GM18873 (cell line): ENCODE data around the gene LHFPL6.

Experiments used
- ATAC-seq: cut with Tn5 transposase; IDR thresholded peaks from one replicate; pipeline ENCODE4 v1.9.1; 2021; ENCODE audit warnings: mild to moderate bottlenecking, moderate library complexity, moderate number of reproducible peaks; ENCODE audit not compliant: unreplicated experiment, low FRiP score

Gene LHFPL6

DNA sequence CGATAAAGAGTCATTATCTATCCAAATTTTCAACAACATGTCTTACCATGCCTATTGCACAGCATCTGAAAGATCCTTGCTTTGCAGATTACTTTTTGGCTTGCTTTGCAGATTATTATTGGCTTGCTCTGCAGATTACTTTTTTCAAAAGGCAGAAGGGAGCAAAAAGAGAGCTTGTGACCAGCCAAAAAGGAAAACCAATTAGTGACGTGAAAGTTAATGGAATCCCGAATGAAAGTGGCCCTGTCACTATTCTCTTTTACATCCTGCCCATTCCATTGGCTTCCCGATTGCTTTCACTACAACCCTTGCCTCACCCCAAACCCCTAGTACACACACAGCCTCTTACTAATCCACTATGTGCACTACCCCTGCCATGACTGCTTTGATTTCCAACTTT is 81.3 kb downstream of the LHFPL6 start:
- ATAC-seq: no peak

DNA sequence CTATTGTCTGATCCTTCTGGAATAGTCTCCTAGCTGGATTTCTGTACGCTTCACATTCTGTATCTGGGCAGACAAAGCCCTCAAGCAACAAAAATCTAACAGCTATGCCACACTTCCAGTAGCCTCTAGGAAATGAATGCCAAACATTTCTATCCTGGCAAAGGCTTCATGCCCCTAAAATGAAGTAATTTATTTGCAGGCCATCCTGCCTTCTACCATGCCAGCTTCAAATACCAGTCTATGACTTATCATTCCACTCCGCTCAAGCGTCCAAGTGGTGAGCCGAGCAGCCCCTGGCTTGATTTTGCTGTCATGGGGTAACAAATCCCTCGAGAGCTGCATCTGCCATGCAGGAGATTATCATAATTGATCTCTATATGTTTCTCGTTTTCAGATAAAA is 86.9 kb downstream of the LHFPL6 start:
- ATAC-seq: no peak

DNA sequence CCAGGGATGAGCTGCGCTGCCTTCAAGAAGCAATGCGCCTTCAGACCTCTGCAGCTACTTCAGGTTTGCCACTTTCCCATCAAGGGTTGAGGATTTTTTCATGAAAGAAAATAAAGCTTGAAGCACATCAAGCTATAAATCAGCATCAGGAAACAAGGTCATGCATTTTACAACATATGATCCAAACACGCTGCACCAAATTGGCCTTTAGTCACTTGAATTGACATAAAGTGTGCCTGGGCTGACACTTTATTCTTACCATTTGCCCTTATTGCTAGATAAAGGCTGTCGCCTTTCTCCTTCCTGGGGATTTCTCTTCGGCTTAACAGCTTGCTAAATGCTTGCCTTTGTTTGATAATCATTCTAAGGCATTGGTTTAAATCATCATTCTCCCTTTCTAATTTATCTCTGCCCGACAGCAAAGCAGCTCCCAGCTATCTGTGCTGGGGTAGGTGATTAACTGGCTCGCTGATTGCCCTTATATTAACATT is 87.7 kb downstream of the LHFPL6 start:
- no peak for ATAC-seq

DNA sequence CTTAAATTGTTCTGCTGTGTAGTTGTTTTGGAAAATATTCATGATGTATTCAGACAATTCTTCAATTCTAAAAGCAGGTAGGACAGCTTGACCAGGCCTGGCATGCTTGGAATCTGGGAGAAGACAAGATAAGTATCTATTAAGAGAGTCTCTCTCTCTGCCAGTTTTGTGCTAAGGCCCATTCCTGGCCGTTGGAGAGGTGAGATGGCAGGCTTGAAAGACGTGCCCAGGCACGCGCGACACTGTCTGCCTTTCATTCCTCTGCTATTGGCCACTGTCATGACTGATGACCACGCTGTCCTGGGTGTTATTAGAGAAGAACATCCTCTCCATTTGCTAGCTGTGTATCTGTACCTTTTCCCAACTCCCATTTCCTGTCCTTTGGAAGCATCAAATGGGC is 90.3 kb downstream of the LHFPL6 start:
- no peak for ATAC-seq

DNA sequence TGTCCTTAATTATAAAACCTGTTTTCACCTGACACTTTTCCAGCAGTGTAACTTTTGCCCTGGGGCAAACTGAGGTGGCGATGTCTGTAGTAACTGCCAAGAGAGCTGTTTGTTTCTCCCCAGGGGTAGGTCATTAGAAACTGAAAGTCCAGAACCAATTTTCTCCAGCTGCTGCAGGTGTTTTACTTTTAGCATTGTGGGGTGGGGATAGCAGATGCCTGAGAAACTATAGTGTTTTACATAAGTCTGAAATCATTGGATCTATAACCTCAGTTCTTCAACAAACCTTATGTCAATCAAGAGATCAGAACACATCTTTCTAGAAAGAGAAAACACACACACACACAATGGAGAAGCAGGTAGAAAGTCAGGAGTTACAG is 92.7 kb downstream of the LHFPL6 start:
- ATAC-seq: no peak

DNA sequence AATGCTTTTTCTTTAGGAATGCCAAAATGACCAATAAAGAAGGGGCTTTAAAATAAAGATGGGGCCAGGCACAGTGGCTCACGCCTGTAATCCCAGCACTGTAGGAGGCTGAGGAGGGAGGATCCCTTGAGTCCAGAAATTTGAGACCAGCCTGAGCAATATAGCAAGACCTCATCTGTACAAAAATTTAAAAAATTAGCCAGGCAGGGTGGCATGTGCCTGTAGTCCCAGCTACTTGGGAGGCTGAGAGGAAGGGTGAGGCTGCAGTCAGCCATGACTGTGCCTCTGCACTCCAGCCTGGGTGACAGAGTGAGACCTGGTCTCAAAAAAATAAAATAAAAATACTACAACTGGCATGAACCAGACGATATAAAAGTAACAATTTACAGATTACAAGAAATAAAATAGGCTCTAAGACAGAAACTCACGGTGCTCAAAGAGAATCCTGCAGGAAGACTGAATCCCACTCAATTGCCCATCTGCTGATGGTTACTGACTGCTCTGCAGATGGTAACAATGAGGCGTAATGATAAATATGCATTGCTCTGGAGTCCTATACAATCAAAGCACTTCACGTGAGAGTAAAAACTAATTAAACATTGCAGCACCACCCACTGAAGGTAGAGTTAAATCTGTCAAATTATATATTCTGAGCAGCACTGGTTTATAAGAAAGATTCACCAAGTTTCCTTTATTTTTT is 93.2 kb downstream of the LHFPL6 start:
- ATAC-seq: no peak

DNA sequence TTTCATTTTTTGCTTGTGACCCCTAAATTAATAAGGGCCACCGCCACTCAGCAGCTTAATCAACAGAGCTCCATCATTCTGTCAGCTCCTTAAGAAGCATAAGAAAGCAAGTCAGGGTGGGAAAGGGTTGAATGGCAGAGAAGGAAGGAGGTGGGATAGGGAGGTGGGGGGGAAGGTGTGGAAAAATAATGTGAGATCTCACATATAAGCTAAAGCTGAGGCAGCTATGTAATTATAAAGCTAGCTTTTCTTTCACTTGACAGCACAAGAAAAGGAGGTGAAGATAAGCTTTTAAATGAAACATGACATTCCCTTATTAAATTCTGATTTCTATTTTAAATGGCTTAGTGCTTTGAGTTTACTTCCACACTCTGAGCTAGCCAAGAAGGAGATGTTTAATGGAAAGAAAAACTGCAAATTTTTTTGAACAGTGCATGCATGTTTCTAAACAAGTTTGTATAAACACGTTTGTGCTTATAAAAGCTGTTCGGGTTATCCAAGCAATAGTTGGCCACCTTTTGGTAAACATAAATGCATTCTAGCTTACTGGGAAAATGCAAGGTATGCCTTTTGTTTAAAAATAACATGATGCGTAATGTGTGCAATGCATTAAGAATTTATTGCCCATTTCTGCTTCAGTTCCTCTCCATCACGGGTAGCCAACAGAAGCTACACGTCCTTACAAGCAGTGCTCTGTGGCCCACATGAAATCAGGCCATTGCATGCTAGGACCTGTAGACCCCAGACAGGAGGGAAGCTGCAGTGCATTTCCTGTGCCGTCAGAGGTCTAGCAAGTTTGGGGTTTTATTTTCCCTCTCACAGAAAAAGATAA is 96.2 kb downstream of the LHFPL6 start:
- no peak for ATAC-seq

DNA sequence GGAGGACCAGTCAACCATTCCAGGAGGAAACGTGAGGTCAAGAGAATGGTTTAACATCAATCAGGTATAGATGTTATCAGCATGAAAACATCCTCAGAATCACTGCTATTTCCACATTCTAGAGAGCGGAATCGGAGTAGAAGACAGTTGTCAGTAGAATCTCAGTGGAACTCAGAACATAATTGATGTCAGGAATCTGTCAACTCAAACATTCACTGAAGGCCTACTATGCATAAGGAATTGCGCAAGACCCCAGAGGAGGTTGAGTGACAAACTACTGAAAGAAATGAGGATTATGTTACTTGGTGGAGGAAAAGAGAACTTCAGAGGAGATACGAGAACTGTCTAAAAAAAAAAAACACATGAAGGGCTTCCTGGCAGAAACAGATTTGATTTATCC is 97.8 kb downstream of the LHFPL6 start:
- no peak for ATAC-seq

DNA sequence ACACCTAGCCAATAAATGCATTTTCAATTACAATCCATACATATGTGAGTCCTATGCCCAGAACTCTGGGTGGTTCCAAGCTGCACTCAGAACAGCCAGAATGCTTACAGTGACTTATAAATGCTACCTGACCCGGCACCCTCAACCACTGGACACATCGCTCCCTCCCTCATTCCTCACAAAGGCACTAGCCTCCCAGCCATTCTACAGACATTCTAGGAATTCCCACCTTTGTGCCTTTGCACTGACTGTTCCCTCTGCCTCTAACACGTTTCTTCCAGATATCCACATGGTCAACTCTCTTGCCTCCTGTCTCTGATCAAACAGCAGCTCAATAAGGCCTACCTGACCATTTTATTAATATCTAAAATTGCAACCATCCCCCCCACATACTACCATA is 99.9 kb downstream of the LHFPL6 start:
- ATAC-seq: no peak

DNA sequence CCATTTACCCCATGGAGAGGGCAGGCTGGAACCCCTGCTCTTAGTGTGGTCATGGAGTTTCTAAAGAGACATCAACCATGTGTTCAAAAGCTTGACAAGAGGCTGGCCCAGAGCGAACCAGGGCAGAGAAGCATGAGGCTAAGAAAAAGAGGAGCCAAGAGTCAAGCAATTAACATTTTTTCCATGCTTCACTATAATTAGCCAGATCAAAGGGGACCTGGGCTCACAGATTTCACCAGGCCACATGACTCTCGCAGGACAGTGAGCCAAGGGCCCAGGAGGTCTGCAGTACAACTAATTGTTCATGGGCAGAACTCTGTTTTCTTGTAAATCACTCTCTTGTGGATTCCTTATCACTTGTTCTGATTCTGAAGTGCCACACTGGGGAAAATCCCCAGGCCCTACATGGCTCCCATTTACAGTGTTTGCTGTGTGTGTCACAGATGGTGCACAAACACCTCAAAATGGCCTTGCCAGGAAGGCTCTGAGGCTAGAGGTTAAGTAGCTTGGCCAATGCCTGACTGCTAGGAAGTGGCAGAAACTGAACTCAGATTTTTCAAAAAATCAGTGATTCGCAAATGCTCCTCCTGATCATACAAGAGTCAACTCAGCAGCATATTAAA is 101.2 kb downstream of the LHFPL6 start:
- ATAC-seq: no peak

DNA sequence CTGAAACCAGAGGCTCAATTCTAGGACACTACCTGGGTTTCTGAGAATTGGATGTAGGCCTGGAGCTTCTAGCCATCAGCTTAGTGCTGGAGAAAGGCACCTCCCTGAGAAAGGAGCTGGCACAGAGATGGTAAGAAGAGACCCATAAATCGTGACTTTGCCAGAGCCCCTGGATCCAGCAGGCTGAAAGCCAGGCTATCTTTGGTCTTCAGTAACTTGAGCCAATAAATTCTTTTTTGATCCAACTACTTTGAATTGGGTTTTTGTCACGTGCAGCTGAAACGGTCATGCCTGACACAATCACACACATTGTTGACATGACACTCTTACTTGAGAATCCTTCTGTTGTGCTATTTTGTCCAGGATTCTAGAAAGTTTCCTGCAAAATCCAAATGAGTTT is 103.4 kb downstream of the LHFPL6 start:
- no peak for ATAC-seq

DNA sequence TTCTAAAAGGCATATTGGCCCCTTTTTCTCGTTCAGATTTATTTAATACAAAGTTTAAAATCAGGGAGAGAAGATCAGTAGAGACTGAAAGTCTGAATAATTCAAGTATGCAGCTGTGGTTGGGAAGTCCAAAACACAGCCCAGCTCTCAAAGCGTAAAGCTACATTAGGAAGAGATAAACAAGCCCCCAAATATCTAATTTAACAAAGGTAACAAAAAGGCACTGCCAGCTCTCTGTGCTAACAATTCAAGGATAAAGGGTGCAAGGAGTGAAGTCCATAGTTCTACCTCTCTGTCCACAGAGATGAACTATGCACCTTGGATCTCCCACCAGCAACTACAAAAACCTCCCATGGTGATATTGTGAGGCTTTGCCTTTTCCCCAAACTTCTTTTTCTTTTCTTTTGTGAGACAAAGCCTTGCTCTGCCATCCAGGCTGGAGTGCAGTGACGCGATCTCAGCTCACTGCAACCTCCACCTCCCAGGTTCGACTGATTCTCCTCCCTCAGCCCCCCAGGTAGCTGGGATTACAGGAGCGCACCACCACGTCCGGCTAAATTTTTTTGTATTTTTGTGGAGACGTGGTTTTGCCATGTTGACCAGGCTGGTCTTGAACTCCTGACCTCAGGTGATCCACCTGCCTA is 104.4 kb downstream of the LHFPL6 start:
- ATAC-seq: no peak

DNA sequence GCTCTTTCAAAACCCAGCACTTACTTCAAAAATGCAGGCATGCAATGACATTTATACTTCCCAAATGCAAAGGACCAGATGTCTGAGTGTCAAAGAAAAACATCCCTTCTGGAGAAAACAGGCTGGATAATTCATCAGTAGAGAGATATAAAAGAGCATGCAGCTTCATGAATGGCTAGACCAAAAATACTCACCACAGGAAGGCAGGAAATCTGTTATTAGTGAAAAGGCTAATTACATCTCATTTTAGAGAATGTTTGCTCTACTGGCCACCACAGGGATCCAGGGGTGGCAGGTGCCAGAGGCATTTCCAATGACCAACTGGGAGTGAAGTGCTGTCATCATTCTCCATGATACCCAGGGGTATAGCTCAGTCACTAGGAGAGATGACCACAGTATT is 106.5 kb downstream of the LHFPL6 start:
- ATAC-seq: no peak

DNA sequence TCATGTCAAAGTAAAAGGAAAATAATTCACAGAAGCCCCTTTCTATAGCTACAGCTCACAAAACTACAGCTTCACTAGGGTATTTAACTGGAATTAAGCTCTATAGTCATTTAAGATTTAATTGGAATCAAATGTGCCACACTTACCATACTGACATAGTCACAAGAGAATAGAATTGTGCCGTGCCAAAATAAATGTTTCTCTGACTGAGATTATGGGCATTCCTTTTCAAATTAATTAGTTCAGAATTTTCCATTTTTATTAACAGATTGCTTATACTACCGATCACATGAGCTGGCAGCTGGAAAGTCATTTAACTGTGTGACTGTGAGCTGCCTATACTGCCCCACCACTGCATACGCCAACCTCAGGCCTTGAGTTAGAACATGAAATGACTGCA is 108.4 kb downstream of the LHFPL6 start:
- no peak for ATAC-seq

DNA sequence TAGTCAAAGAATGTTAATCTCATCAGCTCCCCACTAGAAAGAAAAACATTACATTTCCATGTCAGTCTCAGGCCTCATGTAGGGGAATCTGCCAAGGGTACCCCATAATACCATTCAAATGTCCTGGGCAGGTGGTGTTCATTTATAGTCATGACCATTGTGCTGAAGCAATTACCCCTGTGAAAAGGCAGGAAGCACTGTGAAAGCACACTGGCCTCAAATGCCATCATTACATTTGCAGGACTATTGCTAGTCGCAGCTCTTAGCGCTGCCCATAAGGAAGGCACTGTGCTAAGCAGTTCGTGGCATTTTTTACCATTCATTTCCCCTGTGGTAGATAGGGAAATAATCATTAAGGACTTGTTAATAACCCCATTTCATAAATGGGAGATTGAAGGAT is 109.0 kb downstream of the LHFPL6 start:
- no peak for ATAC-seq

DNA sequence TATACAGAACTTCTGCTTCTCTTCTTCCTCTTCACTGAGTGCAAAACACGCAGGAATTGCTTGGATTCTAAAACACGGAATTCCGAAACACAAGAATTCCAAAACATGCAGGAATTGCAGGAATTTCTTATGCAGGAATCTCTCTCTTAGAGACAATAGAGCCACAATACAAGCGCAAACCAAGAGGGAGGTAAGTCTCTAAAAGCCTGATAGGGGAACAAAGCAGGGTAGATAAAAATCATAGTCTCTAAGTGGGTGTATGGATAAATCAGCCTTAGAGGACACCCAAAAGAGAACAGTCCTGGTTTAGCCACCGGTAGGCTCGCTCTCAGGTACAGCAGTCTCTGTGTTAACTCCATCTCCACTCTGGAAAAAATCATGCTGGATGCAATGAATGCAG is 112.9 kb downstream of the LHFPL6 start:
- no peak for ATAC-seq

DNA sequence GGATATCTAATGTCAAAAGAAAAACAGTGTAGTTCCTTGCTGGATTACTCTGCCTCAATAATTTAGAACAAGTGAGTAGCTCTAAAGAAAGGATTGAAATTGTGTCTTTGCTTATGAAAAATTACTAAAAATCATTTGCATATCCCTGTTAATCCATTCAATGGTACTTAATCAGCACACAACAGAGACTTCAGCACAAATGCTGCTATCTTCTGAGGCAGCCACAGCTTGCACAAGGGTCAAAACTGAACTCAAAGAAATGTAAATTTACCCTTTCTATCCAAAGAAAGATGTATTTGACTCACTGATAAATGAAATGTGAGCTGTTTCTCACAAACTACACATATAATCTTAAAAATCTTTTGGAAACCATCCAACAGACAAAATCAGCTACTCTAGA is 116.2 kb downstream of the LHFPL6 start:
- ATAC-seq: no peak

DNA sequence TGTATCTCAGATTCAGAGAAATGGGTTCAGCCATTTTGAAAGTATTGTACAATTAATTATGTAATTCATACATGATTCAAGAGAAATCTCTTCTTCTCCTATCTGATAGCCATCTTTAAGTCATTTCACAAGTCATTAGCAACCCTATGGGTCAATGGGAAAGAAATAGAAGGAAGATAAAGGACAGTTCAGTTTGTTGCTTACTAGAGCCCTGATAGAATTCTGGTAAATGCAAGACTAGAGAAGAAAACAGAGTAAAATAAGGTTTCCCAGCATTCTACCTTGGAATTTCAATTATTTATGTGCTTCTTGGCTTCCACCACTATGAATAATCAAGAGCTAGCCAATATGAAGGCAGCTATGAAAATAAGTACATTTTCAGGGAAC is 117.7 kb downstream of the LHFPL6 start:
- no peak for ATAC-seq

DNA sequence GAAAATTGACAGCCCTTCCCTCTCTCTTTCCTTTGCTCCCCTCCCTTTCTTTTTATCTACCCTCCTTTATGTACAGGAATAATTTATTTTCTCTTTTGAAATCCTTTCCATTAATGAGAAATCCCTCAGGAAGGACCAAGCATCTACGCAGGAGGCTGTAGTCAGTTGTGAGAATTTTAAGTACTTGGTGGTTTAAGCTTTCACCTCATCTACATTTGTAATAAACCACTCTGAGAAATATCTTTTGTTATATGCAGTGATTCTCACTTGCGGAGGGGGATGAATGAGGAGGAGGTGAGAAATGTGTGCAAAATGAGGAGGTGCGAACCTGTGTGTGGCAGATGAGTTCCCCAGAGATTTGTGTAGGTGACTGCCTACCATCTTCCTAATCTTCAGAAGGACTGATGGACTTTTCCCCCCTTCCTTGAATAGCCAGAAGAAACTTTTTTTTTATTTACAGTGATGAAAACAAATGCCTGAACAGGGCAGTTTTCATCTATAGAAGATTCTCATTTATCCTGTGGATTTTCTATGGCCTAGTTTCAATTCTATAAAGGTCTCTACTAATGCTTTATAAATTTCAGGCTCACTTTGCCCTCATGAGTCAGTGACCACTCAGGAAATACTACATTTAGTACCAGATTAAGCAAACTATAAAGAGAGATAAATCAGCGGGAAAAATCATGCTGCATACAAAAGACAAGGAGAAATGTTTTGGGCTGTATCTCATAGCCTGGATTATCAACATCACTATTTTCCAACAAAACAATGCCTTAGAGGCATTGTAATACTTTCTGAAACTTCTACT is 118.3 kb downstream of the LHFPL6 start:
- ATAC-seq: no peak

DNA sequence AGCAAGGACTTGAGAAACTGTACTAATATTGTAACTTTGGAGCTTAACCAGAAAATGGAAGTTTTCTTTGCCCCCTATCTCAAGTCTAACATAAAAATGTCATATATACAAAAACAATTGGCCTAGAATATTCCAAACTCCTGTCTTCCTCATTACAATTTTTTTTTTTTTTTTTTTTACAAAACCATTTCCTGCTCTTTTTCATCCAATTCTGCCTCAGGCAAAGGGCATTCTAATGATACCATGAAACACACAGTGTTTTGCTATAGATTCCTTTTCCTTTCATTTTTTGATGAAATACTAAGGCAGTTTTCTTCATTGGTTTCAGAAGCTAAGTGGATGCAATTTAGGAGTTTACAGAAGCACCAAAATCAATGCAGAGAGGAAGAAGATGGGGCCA is 119.7 kb downstream of the LHFPL6 start:
- ATAC-seq: no peak
